Measurements from ENCODE around the gene TSPAN31. TPM values are rescaled to one million over a fixed set of nuclear protein-coding genes. Genes with fewer than 3 reads are reported as not detected.

TSPAN31 gene
- total and polyA plus RNA-seq, 7 donors = 12.0 to 85.8 (median 43.2) TPM

GRCh38 chr12:57757771-57758170 lies 12.9 kb downstream of the TSPAN31 start:
- WGBS, 2 donors = 94 to 96% methylated on average over 4 of the region's 4 CpGs
- H3K9me3 ChIP-seq = no peaks in the 10 kb centered on the region
- no peak for DNase-seq
- TF ChIP-seq POLR2AphosphoS5 (IDR thresholded peaks at IDR 0.05) (no peak), EP300 (IDR thresholded peaks at IDR 0.05) (no peak), POLR2A (IDR thresholded peaks at IDR 0.05) (no peak), CTCF (IDR thresholded peaks at IDR 0.05) (no peak)
- H3K27ac ChIP-seq = no peak overlapping the region
- H3K36me3 ChIP-seq = peaks cover 0 to 22% (median 13%) of the 10 kb centered on the region in 4 donors
- H3K4me1 ChIP-seq = peaks cover 0 to 26% (median 22%) of the 10 kb centered on the region in 4 donors
- H3K27me3 ChIP-seq = peaks cover 7 to 17% (median 8%) of the 10 kb centered on the region in 3 donors
- intact Hi-C loops (cut with DNase I) = no loop called here
- no peak overlapping the region for H3K4me3 ChIP-seq

GRCh38 chr12:57758552-57759359 lies 13.9 kb downstream of the TSPAN31 start:
- peak; percentile 54 for DNase-seq
- no peak overlapping the region for H3K27ac ChIP-seq
- peaks cover 12 to 26% (median 17%) of the 10 kb centered on the region in 3 donors for H3K27me3 ChIP-seq
- no peak overlapping the region for H3K4me3 ChIP-seq
- intact Hi-C loops (cut with DNase I) = no loop called here
- no peaks in the 10 kb centered on the region for H3K9me3 ChIP-seq
- 92 to 94% methylated on average over 25 of the region's 25 CpGs for WGBS, 2 donors
- H3K4me1 ChIP-seq = peaks cover 0 to 23% (median 20%) of the 10 kb centered on the region in 4 donors
- TF ChIP-seq POLR2A (IDR thresholded peaks at IDR 0.05) (no peak), CTCF (IDR thresholded peaks at IDR 0.05) (no peak), EP300 (IDR thresholded peaks at IDR 0.05) (no peak), POLR2AphosphoS5 (IDR thresholded peaks at IDR 0.05) (no peak)
- H3K36me3 ChIP-seq = peaks cover 0 to 22% (median 13%) of the 10 kb centered on the region in 4 donors

DNA sequence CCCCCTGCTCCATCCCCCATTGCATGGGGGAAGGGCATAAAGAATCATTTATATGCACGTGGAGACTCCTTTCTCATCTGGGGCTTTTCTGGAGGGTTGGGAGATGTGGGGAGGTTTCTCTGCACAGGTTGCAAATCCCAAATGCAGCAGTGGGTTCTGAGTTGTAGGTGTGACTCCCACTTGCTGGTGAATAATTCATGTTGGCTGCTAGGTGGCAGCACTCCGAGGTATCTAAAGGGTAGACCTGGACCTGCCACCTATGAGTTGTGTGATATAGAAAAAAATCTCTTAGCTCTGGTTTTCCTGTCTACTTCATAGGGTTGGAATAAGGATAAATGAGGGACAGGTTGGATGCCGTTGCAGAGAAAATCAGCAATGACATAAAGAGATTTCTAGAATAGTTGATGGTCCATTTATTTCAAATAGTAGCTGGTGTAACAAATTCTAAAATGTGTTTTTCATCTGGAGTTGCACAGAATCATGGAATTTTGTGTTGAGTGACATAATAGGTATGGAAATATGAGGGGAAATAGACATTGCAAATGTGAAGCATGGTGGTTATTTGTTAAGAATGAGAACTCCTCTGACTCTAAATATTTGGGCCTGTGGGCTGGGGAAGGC lies 14.6 kb downstream of the TSPAN31 start:
- no peak overlapping the region for H3K4me3 ChIP-seq
- peaks cover 0 to 21% (median 15%) of the 10 kb centered on the region in 4 donors for H3K4me1 ChIP-seq
- 21 to 42% methylated on average over 3 of the region's 3 CpGs for WGBS, 2 donors
- peaks cover 0 to 22% (median 13%) of the 10 kb centered on the region in 4 donors for H3K36me3 ChIP-seq
- H3K9me3 ChIP-seq = no peaks in the 10 kb centered on the region
- DNase-seq = no peak
- H3K27ac ChIP-seq = no peak overlapping the region
- TF ChIP-seq POLR2AphosphoS5 (IDR thresholded peaks at IDR 0.05) (no peak), EP300 (IDR thresholded peaks at IDR 0.05) (no peak), POLR2A (IDR thresholded peaks at IDR 0.05) (no peak), CTCF (IDR thresholded peaks at IDR 0.05) (no peak)
- H3K27me3 ChIP-seq = peaks cover 19 to 34% (median 24%) of the 10 kb centered on the region in 3 donors
- intact Hi-C loops (cut with DNase I) = no loop called here

DNA sequence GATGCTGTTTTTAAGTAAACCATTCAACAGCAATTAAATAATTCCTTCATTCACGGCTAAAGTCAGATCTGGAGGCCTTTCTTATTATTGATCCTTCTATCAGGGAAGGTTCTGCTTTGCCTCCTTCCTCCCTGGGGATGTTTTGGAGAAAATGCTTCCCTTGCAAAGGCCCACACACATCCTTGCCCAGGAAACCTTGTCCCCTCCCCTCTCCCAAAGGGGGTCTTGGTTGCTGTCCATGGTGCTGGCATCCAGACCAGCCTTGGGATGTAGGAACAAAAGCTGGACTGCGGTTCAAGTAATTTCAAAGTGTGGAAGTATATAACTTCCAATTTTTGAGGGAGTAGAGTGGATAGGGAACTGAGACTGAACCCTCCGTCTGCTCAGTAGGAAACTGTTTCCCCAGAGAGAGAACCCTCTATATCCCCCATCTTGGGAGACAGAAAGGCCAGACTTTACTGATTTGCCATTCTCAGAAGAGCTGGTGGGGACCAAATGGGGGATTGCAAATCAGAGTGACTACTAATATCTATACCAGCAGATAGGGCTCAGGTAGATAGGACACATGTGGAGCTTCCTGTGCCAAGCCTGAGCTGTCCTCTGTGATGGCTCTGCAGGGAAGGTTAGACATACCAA lies 15.6 kb downstream of the TSPAN31 start:
- DNase-seq = no peak
- no peak overlapping the region for H3K4me3 ChIP-seq
- no peaks in the 10 kb centered on the region for H3K9me3 ChIP-seq
- TF ChIP-seq POLR2AphosphoS5 (IDR thresholded peaks at IDR 0.05) (no peak), CTCF (IDR thresholded peaks at IDR 0.05) (no peak), POLR2A (IDR thresholded peaks at IDR 0.05) (no peak), EP300 (IDR thresholded peaks at IDR 0.05) (no peak)
- 90 to 91% methylated on average over 3 of the region's 3 CpGs for WGBS, 2 donors
- no peak overlapping the region for H3K27ac ChIP-seq
- peaks cover 29 to 44% (median 34%) of the 10 kb centered on the region in 3 donors for H3K27me3 ChIP-seq
- peaks cover 0 to 22% (median 13%) of the 10 kb centered on the region in 4 donors for H3K36me3 ChIP-seq
- peaks cover 0 to 27% (median 20%) of the 10 kb centered on the region in 4 donors for H3K4me1 ChIP-seq
- intact Hi-C loops (cut with DNase I) = no loop called here

All from sigmoid colon (tissue), 7 donors.